Measurements from ENCODE around the gene PRKAG1.
"Not testable (repeated sequence)": the region's sequence is repeated elsewhere in the genome, so short reads cannot be mapped to it uniquely, and the experiment has no call there.

PRKAG1 gene

GRCh38 chr12:49018261-49019119 is at the start of gene PRKAG1:
Gene PRKAG1, minus strand, starts transcription at chr12:49018776. Its CDS starts 36 bp downstream, at chr12:49018740.
- DNase-seq (ENCODE audit: low spot score): peak; percentile 99

GRCh38 chr12:49066120-49066519 is 47.5 kb upstream of the PRKAG1 start:
- no peak for DNase-seq (ENCODE audit: low spot score)

GRCh38 chr12:49064767-49065152 is 46.2 kb upstream of the PRKAG1 start:
- no peak for DNase-seq (ENCODE audit: low spot score)

GRCh38 chr12:49061916-49062315 is 43.3 kb upstream of the PRKAG1 start:
- DNase-seq (ENCODE audit: low spot score): not testable (repeated sequence)

- DNase-seq (ENCODE audit: low spot score): no peak
Observed at GRCh38 chr12:49061157-49061650, 42.6 kb upstream of the PRKAG1 start.

- DNase-seq (ENCODE audit: low spot score): peak; percentile 96
Observed at GRCh38 chr12:49060237-49061156, 41.9 kb upstream of the PRKAG1 start, which contains the start of gene KMT2D. Gene KMT2D, minus strand, starts transcription at chr12:49060794. Its CDS starts 5,470 bp downstream, at chr12:49055324.

- DNase-seq (ENCODE audit: low spot score): peak; percentile 54
Observed at GRCh38 chr12:49059299-49060171, 41.0 kb upstream of the PRKAG1 start.

- DNase-seq (ENCODE audit: low spot score): no peak
Observed at GRCh38 chr12:49059045-49059298, 40.4 kb upstream of the PRKAG1 start.

GRCh38 chr12:49058366-49059044 is 39.9 kb upstream of the PRKAG1 start:
- no peak for DNase-seq (ENCODE audit: low spot score)

- DNase-seq (ENCODE audit: low spot score): no peak
Observed at GRCh38 chr12:49057888-49058287, 39.3 kb upstream of the PRKAG1 start.

GRCh38 chr12:49055978-49056754 is 37.6 kb upstream of the PRKAG1 start:
- peak; percentile 96 for DNase-seq (ENCODE audit: low spot score)

GRCh38 chr12:49055092-49055491 is 36.5 kb upstream of the PRKAG1 start:
- DNase-seq (ENCODE audit: low spot score): no peak

GRCh38 chr12:49054524-49054923 is 35.9 kb upstream of the PRKAG1 start:
- no peak for DNase-seq (ENCODE audit: low spot score)

GRCh38 chr12:49054096-49054495 is 35.5 kb upstream of the PRKAG1 start:
- DNase-seq (ENCODE audit: low spot score): no peak

- no peak for DNase-seq (ENCODE audit: low spot score)
Observed at GRCh38 chr12:49052451-49053208, 34.1 kb upstream of the PRKAG1 start.

- DNase-seq (ENCODE audit: low spot score): no peak
Observed at GRCh38 chr12:49051777-49052438, 33.3 kb upstream of the PRKAG1 start.

GRCh38 chr12:49051373-49051764 is 32.8 kb upstream of the PRKAG1 start:
- DNase-seq (ENCODE audit: low spot score): no peak

- no peak for DNase-seq (ENCODE audit: low spot score)
Observed at GRCh38 chr12:49050507-49051372, 32.2 kb upstream of the PRKAG1 start.
